Astrocyte (in vitro differentiated cells and primary cell): ENCODE measurements around the gene PRODH2. TPM values are rescaled to one million over a fixed set of nuclear protein-coding genes. Genes with fewer than 3 reads are reported as not detected.

Experiments
- DNase-seq: peaks from one replicate; pipeline ENCODE4 v3.0.0-alpha.2; 2010; ENCODE audit warnings: low read depth
- FAIRE-seq: peaks from 2 replicates; lab custom pipeline; 2011; peaks lifted over from hg19 to GRCh38; lab: Jason Lieb, UNC
- H2AFZ ChIP-seq: 2 replicates; pipeline ENCODE4 v1.6.0; 2012; ENCODE audit warnings: low read depth, low read length, inconsistent platforms
- H3K27ac ChIP-seq: 2 replicates; pipeline ENCODE4 v1.5.1; 2011; ENCODE audit warnings: low read depth, low read length, inconsistent platforms
- H3K27me3 ChIP-seq: 2 replicates; pipeline ENCODE4 v1.6.0; 2011; ENCODE audit warnings: low read length, inconsistent platforms; ENCODE audit not compliant: insufficient read depth
- H3K36me3 ChIP-seq: 2 replicates; pipeline ENCODE4 v1.5.1; 2011; ENCODE audit warnings: low read length, inconsistent platforms; ENCODE audit not compliant: insufficient read depth
- H3K4me1 ChIP-seq: 2 replicates; pipeline ENCODE4 v1.5.1; 2011; ENCODE audit warnings: low read length, inconsistent platforms; ENCODE audit not compliant: insufficient read depth
- H3K4me2 ChIP-seq: 2 replicates; pipeline ENCODE4 v1.6.0; 2012; ENCODE audit warnings: low read length, inconsistent platforms
- H3K4me3 ChIP-seq: 2 replicates; pipeline ENCODE4 v1.5.1; 2011; ENCODE audit warnings: low read depth, mild to moderate bottlenecking, low read length, inconsistent platforms; ENCODE audit not compliant: insufficient read depth
- H3K79me2 ChIP-seq: 2 replicates; pipeline ENCODE4 v1.6.0; 2012; ENCODE audit warnings: mild to moderate bottlenecking, low read length, inconsistent platforms; ENCODE audit not compliant: insufficient read depth
- H3K9ac ChIP-seq: 2 replicates; pipeline ENCODE4 v1.6.0; 2012; ENCODE audit warnings: mild to moderate bottlenecking, low read length, inconsistent platforms
- H3K9me3 ChIP-seq: 2 replicates; pipeline ENCODE4 v1.5.1; 2012; ENCODE audit warnings: low read depth, mild to moderate bottlenecking, low read length, inconsistent platforms; ENCODE audit not compliant: insufficient read depth
- H4K20me1 ChIP-seq: 2 replicates; pipeline ENCODE4 v1.6.0; 2012; ENCODE audit warnings: low read length, inconsistent platforms; ENCODE audit not compliant: insufficient read depth
- H3K27ac Mint-ChIP-seq: one replicate; pipeline ENCODE4 v1.8.0; 2021; ENCODE audit warnings: mild to moderate bottlenecking, mixed read lengths; ENCODE audit not compliant: unreplicated experiment
- H3K27me3 Mint-ChIP-seq: one replicate; pipeline ENCODE4 v1.8.0; 2021; ENCODE audit warnings: low read depth, mixed read lengths; ENCODE audit not compliant: unreplicated experiment
- H3K36me3 Mint-ChIP-seq: one replicate; pipeline ENCODE4 v1.8.0; 2021; ENCODE audit warnings: low read depth, mixed read lengths; ENCODE audit not compliant: unreplicated experiment
- H3K4me1 Mint-ChIP-seq: one replicate; pipeline ENCODE4 v1.8.0; 2021; ENCODE audit warnings: low read depth, mixed read lengths; ENCODE audit not compliant: unreplicated experiment
- H3K4me3 Mint-ChIP-seq: one replicate; pipeline ENCODE4 v1.8.0; 2021; ENCODE audit warnings: mild to moderate bottlenecking, moderate library complexity, mixed read lengths; ENCODE audit not compliant: unreplicated experiment
- H3K9me3 Mint-ChIP-seq: one replicate; pipeline ENCODE4 v1.8.0; 2021; ENCODE audit warnings: mild to moderate bottlenecking, mixed read lengths; ENCODE audit not compliant: unreplicated experiment
- EZH2 ChIP-seq: IDR thresholded peaks from 2 replicates; pipeline ENCODE4 v1.6.1; 2012; ENCODE audit warnings: mild to moderate bottlenecking, low read length, inconsistent platforms; ENCODE audit not compliant: insufficient read depth
- total RNA-seq: library from RNA; stranded (reverse); gene quantifications from 2 replicates; pipeline ENCODE4 v1.2.1, GENCODE V29; 2021
- TF ChIP-seq, protein P1 (sequence below): IDR thresholded peaks from 2 replicates; pipeline ENCODE4 v1.5.1; 2011; ENCODE audit warnings: low read depth, mild to moderate bottlenecking, inconsistent platforms, low read length, moderate library complexity; ENCODE audit not compliant: insufficient read depth

Gene PRODH2
- total RNA-seq, 1 donor from 2014 or later = not detected

DNA sequence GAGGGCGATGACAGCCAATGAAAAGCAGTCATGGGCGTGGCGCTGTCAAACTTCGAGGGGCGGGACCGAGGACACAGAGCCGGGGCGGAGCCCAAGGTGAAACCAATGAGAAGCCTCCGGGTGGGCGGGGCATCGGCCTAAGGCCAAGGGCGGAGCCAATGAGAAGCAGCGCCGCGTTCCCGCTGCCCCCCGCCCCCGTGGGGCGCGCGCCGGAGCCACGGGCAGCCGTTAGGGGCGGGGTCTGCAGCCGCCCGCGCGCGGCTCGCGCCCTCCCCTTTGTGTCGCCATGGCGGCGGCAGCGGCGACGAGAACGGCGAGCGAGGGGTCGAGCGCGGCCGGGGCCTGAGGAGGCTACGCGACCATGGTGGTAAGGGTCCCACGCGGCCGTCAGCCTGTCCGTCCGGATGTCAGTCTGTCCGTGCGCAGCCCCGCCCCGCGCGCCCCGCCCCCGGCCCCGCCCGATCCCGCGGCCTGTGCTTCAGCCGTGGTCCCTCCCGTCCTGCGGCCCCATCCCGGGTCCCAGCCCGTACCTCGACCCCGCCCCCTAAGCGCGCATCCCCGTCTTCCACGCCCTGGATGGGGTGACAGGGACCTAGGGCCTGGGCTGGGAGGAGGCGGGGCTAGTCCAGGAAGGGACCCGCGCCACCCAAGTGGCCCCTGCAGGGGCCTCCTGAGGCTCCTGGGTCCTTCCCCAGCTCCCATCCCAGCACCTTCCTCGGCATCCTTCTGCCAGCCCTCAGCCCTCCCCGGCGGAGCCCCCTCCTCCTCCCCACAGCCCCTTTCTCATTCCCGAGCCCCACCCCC, 37.1 kb downstream of the PRODH2 start, which contains the start of gene ARHGAP33:
Gene ARHGAP33 (plus strand): TSS at position 267 of the 804 bp plus-strand sequence. CDS start 95 bp downstream, at position 362.
- Mint-ChIP-seq H3K9me3 (peaks cover 4% of the 10 kb centered on the region), H3K4me3 (peak within 1 kb of the TSS; percentile 84), H3K4me1 (peaks cover 7% of the 10 kb centered on the region), H3K27ac (peak within 1 kb of the TSS; percentile 88), H3K27me3 (peaks cover 20% of the 10 kb centered on the region), H3K36me3 (no peaks in the 10 kb centered on the region)
- H3K4me2 ChIP-seq = peak within 1 kb of the TSS; percentile 93
- no peak within 1 kb of the TSS for H3K27ac ChIP-seq
- no peak for TF ChIP-seq EZH2
- TF ChIP-seq, protein P1, sequence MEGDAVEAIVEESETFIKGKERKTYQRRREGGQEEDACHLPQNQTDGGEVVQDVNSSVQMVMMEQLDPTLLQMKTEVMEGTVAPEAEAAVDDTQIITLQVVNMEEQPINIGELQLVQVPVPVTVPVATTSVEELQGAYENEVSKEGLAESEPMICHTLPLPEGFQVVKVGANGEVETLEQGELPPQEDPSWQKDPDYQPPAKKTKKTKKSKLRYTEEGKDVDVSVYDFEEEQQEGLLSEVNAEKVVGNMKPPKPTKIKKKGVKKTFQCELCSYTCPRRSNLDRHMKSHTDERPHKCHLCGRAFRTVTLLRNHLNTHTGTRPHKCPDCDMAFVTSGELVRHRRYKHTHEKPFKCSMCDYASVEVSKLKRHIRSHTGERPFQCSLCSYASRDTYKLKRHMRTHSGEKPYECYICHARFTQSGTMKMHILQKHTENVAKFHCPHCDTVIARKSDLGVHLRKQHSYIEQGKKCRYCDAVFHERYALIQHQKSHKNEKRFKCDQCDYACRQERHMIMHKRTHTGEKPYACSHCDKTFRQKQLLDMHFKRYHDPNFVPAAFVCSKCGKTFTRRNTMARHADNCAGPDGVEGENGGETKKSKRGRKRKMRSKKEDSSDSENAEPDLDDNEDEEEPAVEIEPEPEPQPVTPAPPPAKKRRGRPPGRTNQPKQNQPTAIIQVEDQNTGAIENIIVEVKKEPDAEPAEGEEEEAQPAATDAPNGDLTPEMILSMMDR = no peak
- DNase-seq (peak; percentile 80), FAIRE-seq (no peak)
- no peaks in the 10 kb centered on the region for H3K36me3 ChIP-seq
- H3K9ac ChIP-seq = peak within 1 kb of the TSS; percentile 76
- H3K79me2 ChIP-seq = peaks cover 5% of the 10 kb centered on the region
- no peaks in the 10 kb centered on the region for H3K9me3 ChIP-seq
- H3K4me3 ChIP-seq = peak within 1 kb of the TSS; percentile 61
- peaks cover 9% of the 10 kb centered on the region for H4K20me1 ChIP-seq
- H2AFZ ChIP-seq = peak within 1 kb of the TSS; percentile 75
- H3K4me1 ChIP-seq = peaks cover 13% of the 10 kb centered on the region
- H3K27me3 ChIP-seq = no peaks in the 10 kb centered on the region

DNA sequence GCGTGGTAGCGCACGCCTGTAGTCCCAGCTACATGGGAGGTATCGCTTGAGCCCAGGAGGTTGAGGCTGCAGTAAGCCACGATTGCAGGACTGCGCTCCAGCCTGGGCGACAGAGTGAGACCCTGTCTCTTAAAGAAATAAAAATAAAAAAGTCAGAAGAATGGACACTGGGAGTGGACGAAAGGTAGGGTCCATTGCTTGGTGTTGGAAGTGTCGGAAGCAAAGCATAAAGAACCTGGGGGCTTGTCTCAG, 37.7 kb downstream of the PRODH2 start:
- Histone ChIP-seq H3K27me3 (no peaks in the 10 kb centered on the region), H3K9ac (no peak overlapping the region), H3K79me2 (peaks cover 5% of the 10 kb centered on the region), H2AFZ (peak overlapping the region; percentile 23), H3K9me3 (no peaks in the 10 kb centered on the region), H3K4me2 (peak overlapping the region; percentile 93), H3K36me3 (no peaks in the 10 kb centered on the region), H3K27ac (no peak overlapping the region), H4K20me1 (peaks cover 9% of the 10 kb centered on the region), H3K4me3 (peak overlapping the region; percentile 61), H3K4me1 (peaks cover 13% of the 10 kb centered on the region)
- H3K9me3 Mint-ChIP-seq = peaks cover 4% of the 10 kb centered on the region
- TF ChIP-seq, protein P1 = no peak
- no peak for TF ChIP-seq EZH2
- H3K4me3 Mint-ChIP-seq = peak overlapping the region; percentile 84
- peaks cover 7% of the 10 kb centered on the region for H3K4me1 Mint-ChIP-seq
- H3K27ac Mint-ChIP-seq = peak overlapping the region; percentile 88
- DNase-seq (no peak), FAIRE-seq (no peak)
- H3K27me3 Mint-ChIP-seq = peaks cover 19% of the 10 kb centered on the region
- no peaks in the 10 kb centered on the region for H3K36me3 Mint-ChIP-seq
